Tongue (tissue), 2 donors: ENCODE measurements around the gene RILPL1. TPM values are rescaled to one million over a fixed set of nuclear protein-coding genes. Genes with fewer than 3 reads are reported as not detected.
A peak's percentile ranks its signal among the peaks of the same experiment; 100 is the strongest.
"Not testable (repeated sequence)": the region's sequence is repeated elsewhere in the genome, so short reads cannot be mapped to it uniquely, and the experiment has no call there.

Experiments
- DNase-seq: peaks from one replicate; pipeline ENCODE4 v3.0.0-alpha.2; 2015
- total RNA-seq: library from RNA; depleted of rRNA; stranded (reverse); fragments of >200 nt; gene quantifications from one replicate; pipeline ENCODE4 v1.2.3, GENCODE V29; 2014

Gene RILPL1
- total RNA-seq, 1 donor from 2014 or later = 12.5 TPM

GRCh38 chr12:123494124-123494851 lies 39.2 kb downstream of the RILPL1 start:
- no peak for DNase-seq

DNA sequence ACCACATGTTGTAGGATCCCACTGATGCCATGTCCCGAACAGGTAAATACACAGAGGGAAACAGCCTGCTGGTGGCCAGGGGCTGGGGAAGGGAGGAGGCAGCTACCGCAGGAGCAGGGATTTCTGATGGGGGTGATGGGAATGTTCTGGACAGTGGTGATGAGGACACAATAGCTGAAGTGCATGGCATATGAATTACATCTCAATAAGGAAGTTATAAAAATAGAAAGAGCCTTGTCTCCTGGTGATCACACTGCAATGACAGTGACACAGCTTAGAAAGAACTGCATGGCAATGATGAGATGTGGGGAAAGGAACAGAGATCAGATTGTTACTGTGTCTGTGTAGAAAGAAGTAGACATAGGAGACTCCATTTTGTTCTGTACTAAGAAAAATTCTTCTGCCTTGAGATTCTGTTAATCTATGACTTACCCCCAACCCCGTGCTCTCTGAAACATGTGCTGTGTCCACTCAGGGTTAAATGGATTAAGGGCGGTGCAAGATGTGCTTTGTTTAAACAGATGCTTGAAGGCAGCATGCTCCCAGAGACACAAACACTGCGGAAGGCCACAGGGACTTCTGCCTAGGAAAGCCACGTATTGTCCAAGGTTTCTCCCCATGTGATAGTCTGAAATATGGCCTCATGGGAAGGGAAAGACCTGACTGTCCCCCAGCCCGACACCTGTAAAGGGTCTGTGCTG lies 41.0 kb downstream of the RILPL1 start:
- peak; percentile 18 for DNase-seq

- DNase-seq = no peak
Measured at GRCh38 chr12:123491481-123491880, 42.0 kb downstream of the RILPL1 start.

DNA sequence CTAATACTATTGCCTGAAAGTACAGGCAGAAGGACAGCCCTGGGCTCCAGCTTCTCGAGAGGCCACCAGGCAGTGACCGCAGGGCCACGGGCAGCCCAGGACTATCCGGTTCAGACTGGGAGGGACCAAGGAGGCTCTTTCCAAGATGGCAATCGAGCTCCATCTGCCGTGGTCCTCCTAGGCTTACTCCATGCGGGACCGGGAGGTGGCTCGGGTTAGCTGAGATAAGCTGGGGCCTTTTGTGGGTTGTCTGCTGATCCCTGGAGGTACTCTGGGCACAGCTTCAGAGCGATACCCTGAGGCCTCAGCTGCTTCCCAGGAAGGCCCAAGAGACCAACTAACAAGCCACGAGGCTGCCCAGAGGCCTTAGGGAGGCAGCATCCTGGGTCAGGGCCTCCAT lies 42.5 kb downstream of the RILPL1 start:
- DNase-seq = no peak

DNA sequence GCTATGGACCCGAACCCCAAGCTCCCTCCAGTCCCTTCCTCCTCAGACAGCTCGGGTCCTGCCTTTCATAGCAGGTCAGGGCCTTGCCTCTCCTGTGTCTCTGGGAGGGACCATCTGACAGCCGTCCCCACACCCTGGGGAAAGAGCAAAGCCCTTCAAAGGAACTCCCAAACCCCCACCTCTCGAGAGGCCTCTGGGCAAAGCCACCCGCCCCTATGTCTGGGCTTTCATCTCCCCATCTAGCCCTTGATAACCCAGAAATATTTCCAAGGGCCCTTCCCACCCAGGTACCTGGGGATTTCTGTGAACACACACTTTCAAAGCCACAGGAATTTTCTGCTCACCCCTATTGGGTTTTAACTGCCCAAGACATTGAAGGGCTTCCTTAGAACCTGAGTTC lies 43.4 kb downstream of the RILPL1 start:
- no peak for DNase-seq

DNA sequence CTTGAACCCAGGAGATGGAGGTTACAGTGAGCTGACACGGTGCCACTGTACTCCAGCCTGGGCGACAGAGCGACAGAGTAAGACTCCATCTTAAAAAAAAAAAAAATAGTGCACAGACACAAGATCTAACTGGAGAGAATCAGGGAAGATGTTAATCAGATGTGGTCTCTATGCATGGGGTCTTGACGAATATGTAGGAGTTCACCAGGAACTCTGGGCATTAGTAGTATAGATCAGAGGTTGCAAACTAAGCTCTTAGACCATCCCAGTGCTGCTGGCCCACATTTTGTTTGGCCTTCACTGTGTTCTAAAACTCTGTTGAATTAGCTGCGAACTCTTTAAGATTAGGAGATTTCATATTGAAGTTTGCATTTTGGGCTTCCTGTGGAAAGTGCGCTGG lies 43.9 kb downstream of the RILPL1 start:
- no peak for DNase-seq

GRCh38 chr12:123488539-123489230 lies 44.8 kb downstream of the RILPL1 start:
- DNase-seq = peak; percentile 52

- DNase-seq = no peak
Measured at GRCh38 chr12:123487428-123487827, 46.1 kb downstream of the RILPL1 start.

DNA sequence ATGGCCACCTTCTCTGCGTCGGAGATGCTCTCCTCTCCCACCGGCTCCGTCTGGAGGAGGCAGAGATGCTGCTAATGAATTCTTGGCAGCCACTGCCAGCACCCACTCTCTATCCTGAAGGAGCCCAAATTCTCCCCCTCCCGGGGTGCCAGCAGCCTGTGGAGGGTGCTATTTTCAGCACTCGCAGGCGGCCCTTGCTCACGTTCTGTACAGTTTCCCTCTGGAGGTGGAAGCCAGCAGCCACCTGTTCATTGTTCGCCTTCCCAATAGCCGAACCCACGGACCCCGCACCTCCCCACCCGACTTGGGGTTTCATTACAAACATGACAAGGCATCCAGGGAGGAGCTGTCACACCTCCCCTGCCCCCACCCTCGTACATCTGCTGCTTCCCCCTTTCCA lies 47.8 kb downstream of the RILPL1 start:
- DNase-seq = no peak

DNA sequence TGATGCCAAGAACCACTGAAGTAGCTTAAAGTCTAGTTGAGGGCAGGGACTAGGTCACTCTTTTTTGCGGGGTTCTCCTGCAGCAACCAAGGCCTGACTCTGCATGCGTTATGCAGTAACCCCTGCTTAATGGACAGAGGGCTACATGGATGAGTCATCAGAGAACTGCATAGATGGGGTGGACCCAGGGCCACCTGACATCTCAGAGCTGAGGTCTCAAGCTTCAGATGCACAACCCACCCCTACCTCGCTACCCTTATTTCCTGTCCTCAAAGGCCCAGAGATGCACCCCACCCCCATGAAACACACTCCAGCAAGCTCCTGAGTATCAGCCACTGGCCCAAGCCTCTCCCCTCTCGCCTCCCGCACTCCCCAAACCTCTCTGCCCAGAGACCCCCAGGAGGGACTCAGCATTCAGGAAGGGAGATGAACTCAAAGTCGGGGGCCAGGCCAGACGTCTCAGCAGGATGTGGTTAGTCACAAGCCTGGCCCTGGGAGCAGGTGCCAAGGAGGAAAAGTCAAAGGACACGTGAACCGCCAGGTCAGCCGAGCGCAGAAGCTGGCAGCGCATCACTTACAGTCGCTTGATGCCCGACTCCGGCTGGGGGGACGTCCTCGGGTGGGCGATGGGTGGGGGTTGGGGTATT lies 49.8 kb downstream of the RILPL1 start:
- no peak for DNase-seq

DNA sequence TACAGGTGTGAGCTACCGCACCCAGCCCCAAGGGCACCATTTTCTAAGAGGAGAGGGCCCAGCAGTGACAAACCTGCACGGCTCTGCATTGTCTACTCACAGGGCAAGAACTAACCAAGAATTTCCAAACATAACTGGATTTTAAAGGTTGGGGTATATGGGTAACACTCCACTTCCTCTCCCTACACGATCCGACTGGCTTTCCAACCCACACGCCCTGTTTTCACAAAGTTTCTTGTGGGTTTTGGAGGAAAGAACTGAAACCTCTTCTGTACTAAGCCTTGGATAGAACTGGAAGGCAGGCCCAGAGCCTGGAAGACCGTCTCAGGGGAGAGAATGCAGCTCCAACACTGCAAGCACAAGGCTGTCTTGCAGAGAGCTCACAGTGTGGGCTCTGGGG lies 50.6 kb downstream of the RILPL1 start:
- DNase-seq = no peak

DNA sequence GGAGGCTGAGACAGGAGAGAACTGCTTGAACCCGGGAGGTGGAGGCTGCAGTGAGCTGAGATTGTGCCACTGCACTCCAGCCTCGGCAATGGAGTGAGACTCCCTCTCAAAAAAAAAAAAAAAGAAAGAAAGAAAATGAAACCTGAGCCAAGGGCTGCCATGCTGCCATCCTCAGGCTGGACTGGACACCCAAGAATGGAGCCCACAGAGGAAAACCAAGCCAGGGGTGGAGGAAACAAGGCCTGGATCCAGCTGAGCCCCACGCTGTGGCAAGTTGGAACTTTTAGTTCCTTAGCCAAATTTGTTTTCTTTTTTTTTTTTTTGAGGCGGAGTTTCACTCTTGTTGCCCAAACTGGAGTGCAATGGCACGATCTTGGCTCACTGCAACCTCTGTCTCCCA lies 52.3 kb downstream of the RILPL1 start:
- DNase-seq = not testable (repeated sequence)

- no peak for DNase-seq
Measured at GRCh38 chr12:123479442-123480180, 53.9 kb downstream of the RILPL1 start.

GRCh38 chr12:123478762-123479161 lies 54.8 kb downstream of the RILPL1 start:
- DNase-seq = peak; percentile 59

- no peak for DNase-seq
Measured at GRCh38 chr12:123478069-123478468, 55.5 kb downstream of the RILPL1 start.

GRCh38 chr12:123475246-123475703 lies 58.2 kb downstream of the RILPL1 start:
- DNase-seq = no peak

DNA sequence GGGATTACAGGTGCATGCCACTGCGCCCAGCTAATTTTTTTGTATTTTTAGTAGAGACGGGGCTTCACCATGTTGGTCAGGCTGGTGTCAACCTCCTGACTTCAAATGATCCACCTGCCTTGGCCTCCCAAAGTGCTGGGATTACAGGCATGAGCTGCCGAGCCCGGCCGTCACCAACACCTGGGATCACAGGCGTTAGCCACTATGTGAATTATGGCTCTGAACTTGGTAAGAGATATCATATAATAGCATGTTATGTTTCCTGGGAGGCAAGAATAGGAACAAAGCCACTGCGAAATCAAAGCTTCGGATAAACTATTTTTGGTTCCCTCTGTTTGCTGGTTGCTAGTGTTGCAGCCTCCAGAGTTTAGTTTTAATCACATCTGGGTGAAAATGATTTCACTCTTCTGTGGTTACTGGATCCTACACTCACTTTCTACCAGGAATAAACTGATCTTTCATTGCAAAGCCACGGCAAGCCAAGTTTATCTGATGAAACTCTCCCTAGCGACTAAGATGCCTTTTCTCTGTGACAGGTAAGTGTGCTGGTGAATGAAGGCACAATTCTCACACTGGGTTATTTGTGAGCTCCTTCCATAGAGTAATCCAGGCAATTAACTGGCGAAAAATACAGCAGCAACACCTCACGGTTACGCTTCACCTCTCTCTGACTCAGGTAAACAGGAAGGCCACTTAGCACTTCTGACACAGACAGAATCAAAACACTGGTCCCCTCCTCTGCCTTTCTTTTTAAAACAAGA lies 58.9 kb downstream of the RILPL1 start:
- DNase-seq = no peak

DNA sequence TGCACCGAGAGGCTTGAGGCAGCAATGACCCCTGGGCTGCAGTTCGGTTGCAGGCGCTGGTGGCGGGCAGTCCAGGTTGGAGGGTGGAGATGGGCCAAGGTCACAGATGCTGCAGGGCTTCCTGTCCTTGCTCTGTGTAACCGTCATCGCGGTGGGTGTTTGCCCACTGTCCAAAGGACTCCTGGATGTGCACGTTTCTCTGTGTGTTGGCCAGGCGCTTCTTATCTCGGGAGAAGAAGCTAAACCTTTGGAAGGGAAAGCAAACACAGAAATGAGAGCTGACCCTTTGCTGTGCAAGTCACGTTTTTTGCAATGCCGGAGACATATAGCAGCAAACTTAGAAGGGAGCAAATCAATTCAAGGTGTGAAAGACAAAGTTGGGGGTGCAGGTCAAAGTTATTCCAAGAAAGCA lies 61.1 kb downstream of the RILPL1 start:
- no peak for DNase-seq

DNA sequence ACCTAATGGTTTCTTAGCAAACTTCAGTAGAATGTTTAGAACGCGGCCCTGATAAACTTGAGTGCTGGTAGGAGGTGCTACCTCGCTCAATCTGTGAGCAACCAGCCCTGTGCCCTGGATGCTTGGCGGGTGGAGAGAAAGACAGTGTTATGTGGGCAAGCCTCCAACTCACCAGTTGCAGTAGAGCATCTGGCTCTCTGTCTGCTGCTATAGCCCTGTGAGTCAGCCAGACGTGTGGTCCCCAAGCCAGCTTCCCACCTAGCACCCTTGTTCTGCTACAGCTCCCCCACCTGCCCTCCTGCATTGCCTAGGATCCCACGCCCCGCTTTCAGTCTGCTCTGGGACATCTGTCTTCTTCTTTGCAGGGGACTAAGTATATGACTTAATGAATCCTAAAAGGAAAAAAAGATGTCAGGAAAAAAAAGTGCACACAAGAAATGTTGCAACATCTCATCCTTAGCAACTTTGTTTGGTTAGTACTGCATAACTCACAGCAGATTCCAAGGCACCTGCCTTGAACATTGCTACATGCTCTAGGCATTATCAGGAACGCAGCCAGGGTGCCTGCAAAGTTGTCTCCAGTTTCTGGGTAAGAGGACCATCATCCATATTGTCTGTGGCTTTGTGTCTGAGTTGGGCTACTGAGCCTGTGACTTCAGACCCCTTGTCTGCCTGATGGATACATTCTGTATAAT lies 62.0 kb downstream of the RILPL1 start:
- no peak for DNase-seq

GRCh38 chr12:123469978-123470377 lies 63.5 kb downstream of the RILPL1 start:
- no peak for DNase-seq

DNA sequence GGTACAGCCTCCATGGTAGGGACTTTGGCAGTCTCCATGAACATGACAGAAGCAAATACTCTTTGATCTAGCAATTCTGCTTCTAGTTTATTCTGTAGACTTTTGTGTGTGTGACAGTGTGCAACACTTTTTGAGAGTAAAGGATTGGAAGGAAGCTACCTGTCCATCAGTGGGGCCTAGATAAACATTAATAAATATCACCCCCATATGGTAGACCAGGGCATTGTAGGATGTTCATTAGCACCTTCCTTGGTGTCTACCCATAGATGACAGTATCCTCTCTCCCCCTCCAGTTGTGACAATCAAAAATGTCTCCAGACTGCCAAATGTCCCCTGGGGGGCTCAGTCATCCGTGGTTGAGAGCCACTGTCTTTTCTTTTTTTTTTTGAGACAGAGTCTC lies 64.7 kb downstream of the RILPL1 start:
- DNase-seq = no peak
